OCI-LY3 (cell line): ENCODE results near the gene SNTB2.

Source experiments
- H2AFZ ChIP-seq: fragments of 200-600, 300-600 bp; shearing (Covaris generic); 2 replicates; pipeline ENCODE4 v1.6.0; 2014; ENCODE audit warnings: antibody characterized with exemption, low read depth, low read length
- H3K27ac ChIP-seq: fragments of 200-600, 300-600 bp; sonication (generic); 2 replicates; pipeline ENCODE4 v1.5.1; 2014; ENCODE audit warnings: mild to moderate bottlenecking, low read length, moderate library complexity, mixed read lengths
- H3K27me3 ChIP-seq: fragments of 200-600, 300-600 bp; sonication (generic); 2 replicates; pipeline ENCODE4 v1.6.1; 2014; ENCODE audit warnings: low read depth, low read length, mixed read lengths
- H3K36me3 ChIP-seq: fragments of 200-600, 300-600 bp; sonication (generic); replicated peaks from 2 replicates; pipeline ENCODE3; 2014; ENCODE audit warnings: low read depth, low read length, mixed read lengths
- H3K4me1 ChIP-seq: fragments of 300-600, 200-600 bp; sonication (generic); 2 replicates; pipeline ENCODE4 v1.6.1; 2014; ENCODE audit warnings: low read length, mixed read lengths
- H3K4me2 ChIP-seq: fragments of 200-600, 300-600 bp; sonication (generic); 2 replicates; pipeline ENCODE4 v1.6.1; 2014; ENCODE audit warnings: low read length, mixed read lengths
- H3K4me3 ChIP-seq: fragments of 300-600, 200-600 bp; sonication (generic); 2 replicates; pipeline ENCODE4 v1.5.1; 2014; ENCODE audit warnings: antibody characterized with exemption, mild to moderate bottlenecking, low read length, moderate library complexity
- H3K79me2 ChIP-seq: fragments of 300-600, 200-600 bp; shearing (Covaris generic); 2 replicates; pipeline ENCODE4 v1.6.1; 2014; ENCODE audit warnings: mild to moderate bottlenecking, low read length, mixed read lengths
- H3K9ac ChIP-seq: fragments of 300-600, 200-600 bp; shearing (Covaris generic); 2 replicates; pipeline ENCODE4 v1.6.0; 2014; ENCODE audit warnings: mild to moderate bottlenecking, low read length, moderate library complexity
- H3K9me3 ChIP-seq: fragments of 200-600, 300-600 bp; shearing (Covaris generic); 2 replicates; pipeline ENCODE4 v1.6.1; 2014; ENCODE audit warnings: low read length, mixed read lengths; ENCODE audit not compliant: insufficient read depth
- H4K20me1 ChIP-seq: fragments of 200-600, 300-600 bp; sonication (generic); 2 replicates; pipeline ENCODE4 v1.6.1; 2016; ENCODE audit warnings: low read length, mixed read lengths; ENCODE audit not compliant: insufficient read depth
- CTCF ChIP-seq: fragments of 200-600, 300-600 bp; sonication (generic); IDR thresholded peaks from 2 replicates; pipeline ENCODE4 v1.5.1; 2014; ENCODE audit warnings: antibody characterized with exemption, low read length, low read depth
- EZH2phosphoT487 ChIP-seq: fragments of 200-600 bp; shearing (Covaris generic); IDR thresholded peaks from 2 replicates; pipeline ENCODE4 v1.6.1; 2018; ENCODE audit warnings: antibody characterized with exemption, mixed run types, low read depth

SNTB2 gene

GRCh38 chr16:69318177-69318910, 131.4 kb downstream of the SNTB2 start:
- Histone ChIP-seq H3K4me1 (no peaks in the 10 kb centered on the region), H3K9me3 (no peaks in the 10 kb centered on the region), H3K4me3 (no peak overlapping the region), H2AFZ (no peak overlapping the region), H3K79me2 (peaks cover 37% of the 10 kb centered on the region), H3K27me3 (no peaks in the 10 kb centered on the region), H3K36me3 (peaks cover 67% of the 10 kb centered on the region), H4K20me1 (0 out of 2 replicates have a peak, but pooled peaks cover 4% of the 10 kb centered on the region), H3K9ac (no peak overlapping the region), H3K27ac (no peak overlapping the region), H3K4me2 (no peak overlapping the region)
- no peak for TF ChIP-seq CTCF
- no peak for TF ChIP-seq EZH2phosphoT487

DNA sequence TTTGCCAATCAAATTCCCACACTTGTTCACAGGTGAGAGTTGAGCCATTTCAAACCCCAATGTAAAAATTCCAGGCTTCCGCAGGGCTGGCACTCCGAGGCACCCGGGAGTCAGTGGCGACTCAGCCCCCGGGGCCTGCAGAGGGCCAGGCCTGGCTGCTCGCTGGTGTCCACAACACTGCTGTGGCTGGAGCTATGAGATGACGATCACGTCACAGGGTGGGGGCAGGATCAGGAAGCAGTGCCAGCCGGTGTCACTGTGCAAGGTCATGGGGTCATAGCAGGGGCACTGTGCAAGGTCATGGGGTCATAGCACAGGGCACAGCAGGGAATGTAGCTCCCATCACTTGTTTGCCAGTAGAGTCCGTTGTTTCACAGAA, 131.9 kb downstream of the SNTB2 start:
- Histone ChIP-seq H3K27me3 (no peaks in the 10 kb centered on the region), H3K27ac (no peak overlapping the region), H3K9me3 (no peaks in the 10 kb centered on the region), H3K4me1 (no peaks in the 10 kb centered on the region), H4K20me1 (0 out of 2 replicates have a peak, but pooled peaks cover 4% of the 10 kb centered on the region), H3K4me3 (no peak overlapping the region), H3K79me2 (peaks cover 35% of the 10 kb centered on the region), H3K36me3 (peaks cover 65% of the 10 kb centered on the region), H3K9ac (no peak overlapping the region), H2AFZ (no peak overlapping the region), H3K4me2 (no peak overlapping the region)
- no peak for TF ChIP-seq CTCF
- no peak for TF ChIP-seq EZH2phosphoT487

DNA sequence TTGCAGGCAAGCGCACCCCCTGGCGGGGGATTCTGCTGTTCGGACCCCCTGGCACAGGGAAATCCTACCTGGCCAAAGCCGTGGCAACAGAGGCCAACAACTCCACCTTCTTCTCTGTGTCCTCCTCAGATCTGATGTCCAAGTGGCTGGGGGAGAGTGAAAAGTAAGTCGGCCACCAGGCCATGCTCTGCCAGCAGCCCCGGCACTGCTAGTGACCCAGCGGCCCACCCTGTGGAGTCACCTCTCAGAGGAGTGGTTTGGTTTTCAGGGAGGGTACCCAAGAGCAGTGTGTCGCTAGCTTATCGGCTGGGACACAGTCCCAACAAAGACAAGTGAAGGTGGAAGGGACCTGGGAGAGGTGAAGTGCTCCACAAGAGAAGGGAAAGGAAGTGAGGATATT, 132.4 kb downstream of the SNTB2 start:
- Histone ChIP-seq H3K27me3 (no peaks in the 10 kb centered on the region), H3K4me2 (no peak overlapping the region), H3K79me2 (peaks cover 35% of the 10 kb centered on the region), H3K4me3 (no peak overlapping the region), H3K36me3 (peaks cover 68% of the 10 kb centered on the region), H3K4me1 (no peaks in the 10 kb centered on the region), H3K9ac (no peak overlapping the region), H4K20me1 (0 out of 2 replicates have a peak, but pooled peaks cover 7% of the 10 kb centered on the region), H2AFZ (no peak overlapping the region), H3K9me3 (no peaks in the 10 kb centered on the region), H3K27ac (no peak overlapping the region)
- no peak for TF ChIP-seq CTCF
- no peak for TF ChIP-seq EZH2phosphoT487

- Histone ChIP-seq H3K79me2 (peaks cover 36% of the 10 kb centered on the region), H4K20me1 (0 out of 2 replicates have a peak, but pooled peaks cover 11% of the 10 kb centered on the region)
- TF ChIP-seq EZH2phosphoT487 (no peak), CTCF (no peak)
These were observed 133.1 kb downstream of the SNTB2 start for GRCh38 chr16:69319826-69320739.

More at GRCh38 chr16:69319826-69320739, 133.1 kb downstream of the SNTB2 start:
- peaks cover 70% of the 10 kb centered on the region for H3K36me3 ChIP-seq
- H3K27me3 ChIP-seq, result no peaks in the 10 kb centered on the region
- no peak overlapping the region for H2AFZ ChIP-seq
- no peak overlapping the region for H3K9ac ChIP-seq
- H3K4me3 ChIP-seq, result no peak overlapping the region
- no peak overlapping the region for H3K27ac ChIP-seq
- no peak overlapping the region for H3K4me2 ChIP-seq
- no peaks in the 10 kb centered on the region for H3K4me1 ChIP-seq
- H3K9me3 ChIP-seq, result no peaks in the 10 kb centered on the region
